ENCODE results near the gene CYTH3.
"Not testable (repeated sequence)": the region's sequence is repeated elsewhere in the genome, so short reads cannot be mapped to it uniquely, and the experiment has no call there.

The CYTH3 gene

GRCh38 chr7:6156734-6157133 lies 115.7 kb downstream of the CYTH3 start:
- in situ Hi-C loops (cut with HindIII; ENCODE audit: low sequenced_read_pairs), result no loop called here

- in situ Hi-C loops (cut with HindIII; ENCODE audit: low sequenced_read_pairs), result no loop called here
These were observed 116.8 kb downstream of the CYTH3 start for GRCh38 chr7:6155596-6155995.

GRCh38 chr7:6154542-6155404 lies 117.7 kb downstream of the CYTH3 start:
- in situ Hi-C loops (cut with HindIII; ENCODE audit: low sequenced_read_pairs), result no loop called here

GRCh38 chr7:6153646-6154541 lies 118.5 kb downstream of the CYTH3 start:
- in situ Hi-C loops (cut with HindIII; ENCODE audit: low sequenced_read_pairs), result no loop called here

GRCh38 chr7:6151994-6152735 lies 120.3 kb downstream of the CYTH3 start:
- in situ Hi-C loops (cut with HindIII; ENCODE audit: low sequenced_read_pairs), result no loop called here

- in situ Hi-C loops (cut with HindIII; ENCODE audit: low sequenced_read_pairs), result not testable (repeated sequence)
These were observed 120.9 kb downstream of the CYTH3 start for GRCh38 chr7:6151527-6151926.

- in situ Hi-C loops (cut with HindIII; ENCODE audit: low sequenced_read_pairs), result loop anchor here (10.0 kb wide), 1 partner anchor 165 kb away; no protein-coding TSS in a partner anchor
These were observed 122.4 kb downstream of the CYTH3 start for GRCh38 chr7:6149996-6150395.

- in situ Hi-C loops (cut with HindIII; ENCODE audit: low sequenced_read_pairs), result loop anchor here (10.0 kb wide), 1 partner anchor 166 kb away; no protein-coding TSS in a partner anchor
These were observed 123.6 kb downstream of the CYTH3 start for GRCh38 chr7:6148724-6149360.

- in situ Hi-C loops (cut with HindIII; ENCODE audit: low sequenced_read_pairs), result loop anchor here (10.0 kb wide), 1 partner anchor 167 kb away; no protein-coding TSS in a partner anchor
These were observed 124.8 kb downstream of the CYTH3 start for GRCh38 chr7:6147627-6148026.

- in situ Hi-C loops (cut with HindIII; ENCODE audit: low sequenced_read_pairs), result loop anchor here (10.0 kb wide), 1 partner anchor 168 kb away; no protein-coding TSS in a partner anchor
These were observed 125.8 kb downstream of the CYTH3 start for GRCh38 chr7:6146666-6147065.

GRCh38 chr7:6143997-6144396 lies 128.4 kb downstream of the CYTH3 start:
- in situ Hi-C loops (cut with HindIII; ENCODE audit: low sequenced_read_pairs), result loop anchor here (10.0 kb wide), 1 partner anchor 171 kb away; no protein-coding TSS in a partner anchor

- in situ Hi-C loops (cut with HindIII; ENCODE audit: low sequenced_read_pairs), result loop anchor here (10.0 kb wide), 1 partner anchor 172 kb away; no protein-coding TSS in a partner anchor
These were observed 129.5 kb downstream of the CYTH3 start for GRCh38 chr7:6142871-6143380.

GRCh38 chr7:6139189-6139996 lies 133.0 kb downstream of the CYTH3 start:
- in situ Hi-C loops (cut with HindIII; ENCODE audit: low sequenced_read_pairs), result no loop called here

- in situ Hi-C loops (cut with HindIII; ENCODE audit: low sequenced_read_pairs), result no loop called here
These were observed 135.9 kb downstream of the CYTH3 start for GRCh38 chr7:6136475-6136874.

- in situ Hi-C loops (cut with HindIII; ENCODE audit: low sequenced_read_pairs), result no loop called here
These were observed 139.2 kb downstream of the CYTH3 start for GRCh38 chr7:6133249-6133648.

- in situ Hi-C loops (cut with HindIII; ENCODE audit: low sequenced_read_pairs), result no loop called here
These were observed 142.3 kb downstream of the CYTH3 start for GRCh38 chr7:6130007-6130587.

GRCh38 chr7:6128205-6128604 lies 144.2 kb downstream of the CYTH3 start:
- in situ Hi-C loops (cut with HindIII; ENCODE audit: low sequenced_read_pairs), result no loop called here

GRCh38 chr7:6127110-6127490 lies 145.3 kb downstream of the CYTH3 start:
- in situ Hi-C loops (cut with HindIII; ENCODE audit: low sequenced_read_pairs), result no loop called here

GRCh38 chr7:6123843-6124242 lies 148.6 kb downstream of the CYTH3 start:
- in situ Hi-C loops (cut with HindIII; ENCODE audit: low sequenced_read_pairs), result no loop called here

All from DLD1 (cell line).